MM.1S (cell line): ENCODE data around the gene TTLL11.

ENCODE experiments used
- CTCF ChIP-seq: fragments of 300-600 bp; sonication (generic); IDR thresholded peaks from 2 replicates; pipeline ENCODE4 v1.5.1; 2016; ENCODE audit warnings: antibody characterized with exemption, low read length, mixed read lengths
- EZH2 ChIP-seq: fragments of 300-600 bp; sonication (generic); optimal IDR thresholded peaks from 2 replicates; pipeline ENCODE3; 2017; ENCODE audit warnings: low read depth, mild to moderate bottlenecking, antibody characterized with exemption, low read length, mixed read lengths
- EZH2phosphoT487 ChIP-seq: fragments of 300-600 bp; sonication (generic); IDR thresholded peaks from 2 replicates; pipeline ENCODE4 v1.6.1; 2018; ENCODE audit warnings: antibody characterized with exemption, low read length

GRCh38 chr9:122086873-122087272 is 6.2 kb downstream of the TTLL11 start:
- TF ChIP-seq CTCF (no peak), EZH2phosphoT487 (no peak), EZH2 (no peak)
